GM12891 (cell line): ENCODE measurements around the gene RUBCN.

ENCODE experiments used
- POLR2A ChIP-seq: IDR thresholded peaks from 2 replicates; pipeline ENCODE4 v1.6.1; 2011; ENCODE audit warnings: low read depth, low read length, control low read depth
- POLR2AphosphoS5 ChIP-seq: IDR thresholded peaks from 2 replicates; pipeline ENCODE4 v1.6.1; 2011; ENCODE audit warnings: low read depth, low read length, control low read depth
- TAF1 ChIP-seq: IDR thresholded peaks from 2 replicates; pipeline ENCODE4 v1.6.1; 2011; ENCODE audit warnings: low read depth, low read length, control low read depth

GRCh38 chr3:197697355-197697754 lies 39.3 kb downstream of the RUBCN start:
- TF ChIP-seq POLR2AphosphoS5 (no peak; the same call in 1 of the 2 replicates), POLR2A (no peak), TAF1 (no peak)
